Epithelial cell of proximal tubule (primary cell): Measurements from ENCODE around the gene SORCS3. TPM values are rescaled to one million over a fixed set of nuclear protein-coding genes. Genes with fewer than 3 reads are reported as not detected.
A peak's percentile ranks its signal among the peaks of the same experiment; 100 is the strongest.

ENCODE experiments used
- DNase-seq: peaks from one replicate; pipeline ENCODE4 v3.0.0-alpha.2; 2011; ENCODE audit warnings: low read depth
- H3K4me3 ChIP-seq: 2 replicates; pipeline ENCODE4 v1.5.1; 2011; ENCODE audit warnings: low read depth, mild to moderate bottlenecking, low read length
- total RNA-seq: library from RNA; depleted of rRNA; stranded (reverse); fragments of >200 nt; gene quantifications from 2 replicates; pipeline ENCODE4 v1.2.3, GENCODE V29; 2015
- TF ChIP-seq, protein P1 (sequence below): conservative IDR thresholded peaks from 2 replicates; pipeline ENCODE4 v1.5.1; 2012; ENCODE audit warnings: low read depth, mild to moderate bottlenecking, low read length

Gene SORCS3
- total RNA-seq, 1 donor from 2014 or later = 0.06 TPM

DNA sequence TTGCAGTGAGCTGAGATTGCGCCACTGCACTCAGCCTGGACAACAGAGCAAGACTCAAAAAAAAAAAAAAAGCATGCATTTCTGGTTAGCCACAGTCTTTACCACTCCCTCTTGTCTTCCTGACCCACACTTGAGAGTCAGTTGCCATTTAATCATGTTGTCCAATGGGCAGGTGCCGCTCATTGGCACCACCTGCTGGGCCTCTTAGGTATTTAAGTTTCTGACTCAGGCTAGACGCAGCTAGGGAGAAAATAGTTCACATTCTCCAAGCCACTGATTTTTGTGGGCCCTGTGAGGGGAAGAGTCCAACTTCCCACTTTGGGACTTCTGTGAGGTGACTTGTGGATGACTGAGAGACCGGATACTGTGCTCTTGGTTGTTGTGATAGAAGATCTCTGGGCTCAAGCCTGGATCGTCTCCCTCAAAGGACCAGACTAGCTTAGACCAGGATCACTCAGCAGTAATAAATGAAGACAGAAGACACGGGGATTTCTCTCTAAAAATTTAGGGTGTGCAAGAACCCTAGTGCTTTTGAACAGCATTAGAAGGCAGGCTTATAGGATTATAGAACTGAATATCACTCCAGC lies 26.8 kb upstream of the SORCS3 start:
- no peak for DNase-seq
- H3K4me3 ChIP-seq = no peak overlapping the region
- TF ChIP-seq, protein P1, sequence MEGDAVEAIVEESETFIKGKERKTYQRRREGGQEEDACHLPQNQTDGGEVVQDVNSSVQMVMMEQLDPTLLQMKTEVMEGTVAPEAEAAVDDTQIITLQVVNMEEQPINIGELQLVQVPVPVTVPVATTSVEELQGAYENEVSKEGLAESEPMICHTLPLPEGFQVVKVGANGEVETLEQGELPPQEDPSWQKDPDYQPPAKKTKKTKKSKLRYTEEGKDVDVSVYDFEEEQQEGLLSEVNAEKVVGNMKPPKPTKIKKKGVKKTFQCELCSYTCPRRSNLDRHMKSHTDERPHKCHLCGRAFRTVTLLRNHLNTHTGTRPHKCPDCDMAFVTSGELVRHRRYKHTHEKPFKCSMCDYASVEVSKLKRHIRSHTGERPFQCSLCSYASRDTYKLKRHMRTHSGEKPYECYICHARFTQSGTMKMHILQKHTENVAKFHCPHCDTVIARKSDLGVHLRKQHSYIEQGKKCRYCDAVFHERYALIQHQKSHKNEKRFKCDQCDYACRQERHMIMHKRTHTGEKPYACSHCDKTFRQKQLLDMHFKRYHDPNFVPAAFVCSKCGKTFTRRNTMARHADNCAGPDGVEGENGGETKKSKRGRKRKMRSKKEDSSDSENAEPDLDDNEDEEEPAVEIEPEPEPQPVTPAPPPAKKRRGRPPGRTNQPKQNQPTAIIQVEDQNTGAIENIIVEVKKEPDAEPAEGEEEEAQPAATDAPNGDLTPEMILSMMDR = peak; percentile 76

DNA sequence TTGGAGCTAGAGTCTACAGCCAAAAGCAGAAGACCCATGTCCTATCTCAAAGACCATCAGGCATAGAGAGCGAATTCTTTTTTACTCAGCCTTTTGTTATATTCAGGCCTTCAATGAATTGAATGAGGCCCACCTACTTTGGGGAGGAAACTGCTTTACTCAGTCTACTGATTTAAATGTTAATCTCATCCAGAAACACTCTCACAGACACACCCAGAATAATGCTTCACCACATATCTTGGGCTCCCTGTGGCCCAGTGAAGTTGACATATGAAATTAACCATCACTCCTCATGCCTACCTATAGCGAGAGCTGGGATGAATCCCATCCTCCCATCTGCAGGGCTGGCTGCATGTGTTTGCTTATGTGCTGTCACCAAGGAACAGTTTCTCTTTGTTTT lies 26.0 kb upstream of the SORCS3 start:
- TF ChIP-seq, protein P1 = no peak
- H3K4me3 ChIP-seq = no peak overlapping the region
- no peak for DNase-seq

DNA sequence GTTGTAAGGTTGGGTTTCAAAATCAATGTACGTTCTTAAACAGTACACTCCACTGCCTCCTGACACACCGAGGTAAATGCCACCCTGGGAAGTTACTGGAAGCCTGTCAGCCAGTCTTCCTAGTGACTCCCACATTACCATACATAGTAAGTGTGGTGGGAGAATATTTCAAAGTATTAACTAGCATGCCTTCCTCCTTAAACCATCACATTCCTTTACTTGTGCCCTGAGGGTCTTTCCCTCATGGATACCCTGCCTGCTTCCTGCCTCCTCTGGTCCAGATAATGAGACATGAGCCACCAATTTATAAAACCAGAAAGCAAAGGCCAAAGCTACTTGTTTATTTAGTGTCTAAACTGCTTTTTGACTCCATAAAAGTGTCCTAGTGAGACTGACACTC lies 23.3 kb upstream of the SORCS3 start:
- TF ChIP-seq, protein P1 = no peak
- no peak for DNase-seq

DNA sequence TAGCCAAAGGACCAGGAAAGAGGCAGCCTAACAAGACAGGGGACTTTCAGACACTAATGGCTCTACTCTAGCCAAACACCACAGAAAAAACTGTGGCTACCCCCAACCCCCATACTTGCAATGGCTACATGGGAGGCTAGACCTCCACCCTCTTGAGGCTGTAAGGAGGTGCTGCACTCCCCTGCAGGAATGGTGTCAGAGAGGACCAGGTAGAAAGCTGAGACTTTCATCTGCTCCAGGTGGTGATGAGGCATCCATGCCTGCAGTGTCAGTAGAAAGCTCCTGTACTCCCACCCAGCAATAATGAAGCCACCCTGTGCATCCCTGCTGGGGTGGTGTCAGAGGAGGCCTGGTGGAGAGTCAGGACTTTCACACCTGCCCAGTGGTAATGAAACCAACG lies 18.9 kb upstream of the SORCS3 start:
- no peak for DNase-seq
- TF ChIP-seq, protein P1 = no peak
- H3K4me3 ChIP-seq = no peak overlapping the region

More for the DNA sequence above, 23.3 kb upstream of the SORCS3 start:
- no peak overlapping the region for H3K4me3 ChIP-seq

DNA sequence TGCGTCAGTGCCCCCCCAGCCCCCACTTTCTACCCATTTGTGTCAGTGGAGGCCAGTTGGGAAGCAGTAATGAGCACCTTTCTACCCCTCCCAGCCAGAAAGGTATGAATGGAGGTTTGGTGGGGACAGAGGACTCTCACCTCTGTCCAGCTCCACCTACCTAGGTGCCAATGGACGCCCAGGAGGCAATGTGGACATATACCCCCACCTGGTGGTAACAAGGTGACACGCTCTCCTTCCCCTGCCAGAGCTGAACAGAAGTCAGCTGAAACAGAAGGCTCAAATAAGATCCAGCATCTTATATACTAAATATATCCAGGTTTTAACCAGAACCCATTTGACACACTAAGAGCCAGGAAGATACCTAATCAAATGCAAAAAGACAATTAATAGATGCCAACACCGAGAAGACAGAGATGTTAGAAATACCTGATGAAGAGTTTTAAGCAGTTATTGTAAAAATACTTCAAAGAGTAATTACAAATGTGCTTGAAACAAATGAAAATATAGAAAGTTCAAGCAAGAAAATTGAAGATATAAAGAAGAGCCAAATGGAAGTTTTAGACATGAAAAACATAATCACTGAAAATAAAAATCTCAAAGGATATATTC lies 18.4 kb upstream of the SORCS3 start:
- TF ChIP-seq, protein P1 = peak; percentile 92
- H3K4me3 ChIP-seq = no peak overlapping the region
- DNase-seq = no peak

DNA sequence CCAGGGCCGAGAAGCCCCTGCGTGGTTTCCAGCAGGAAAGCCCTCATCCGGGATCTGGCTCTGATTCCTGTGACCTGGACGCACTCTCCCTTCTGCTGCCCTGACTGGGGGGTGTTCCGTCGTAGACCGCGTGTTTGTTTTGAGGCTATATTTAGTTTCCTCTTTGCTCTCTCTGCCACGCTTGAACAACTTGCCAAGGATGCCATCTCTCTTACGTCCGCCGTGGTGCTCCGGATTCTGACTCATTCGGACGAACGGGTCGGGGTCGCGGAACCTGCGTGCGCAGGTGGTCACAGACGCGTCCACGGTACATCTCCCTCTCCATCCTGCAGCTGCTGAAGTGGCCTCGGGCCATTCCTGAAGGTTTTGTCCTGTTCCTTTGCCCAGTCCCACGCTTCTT lies 10.4 kb upstream of the SORCS3 start:
- TF ChIP-seq, protein P1 = no peak
- peak; percentile 48 for DNase-seq
- no peak overlapping the region for H3K4me3 ChIP-seq

DNA sequence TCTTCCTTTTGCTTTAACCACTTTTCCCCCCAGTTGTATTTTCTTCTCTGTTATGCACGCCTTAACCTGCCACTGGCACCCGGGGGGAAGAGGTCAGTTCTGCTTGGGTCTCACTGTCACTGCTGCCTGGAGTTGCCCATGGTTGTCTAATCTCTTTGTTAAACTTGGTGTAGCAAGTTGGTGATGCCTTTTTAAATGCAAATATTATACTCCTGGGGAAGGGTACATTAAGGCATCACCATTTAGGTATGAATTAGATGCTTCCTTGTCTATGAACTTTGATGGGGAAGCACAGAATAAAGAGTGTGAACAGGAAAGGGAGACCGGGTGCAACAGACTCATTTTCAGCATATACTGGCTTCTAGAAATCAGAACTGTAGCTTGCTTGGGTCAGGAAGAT lies 9.1 kb upstream of the SORCS3 start:
- H3K4me3 ChIP-seq = no peak overlapping the region
- TF ChIP-seq, protein P1 = no peak
- no peak for DNase-seq
